ENCODE measurements around the gene NPTX2.
A peak's percentile ranks its signal among the peaks of the same experiment; 100 is the strongest.

GRCh38 chr7:98617051-98617959, at the start of gene NPTX2:
- TF ChIP-seq, protein P1, sequence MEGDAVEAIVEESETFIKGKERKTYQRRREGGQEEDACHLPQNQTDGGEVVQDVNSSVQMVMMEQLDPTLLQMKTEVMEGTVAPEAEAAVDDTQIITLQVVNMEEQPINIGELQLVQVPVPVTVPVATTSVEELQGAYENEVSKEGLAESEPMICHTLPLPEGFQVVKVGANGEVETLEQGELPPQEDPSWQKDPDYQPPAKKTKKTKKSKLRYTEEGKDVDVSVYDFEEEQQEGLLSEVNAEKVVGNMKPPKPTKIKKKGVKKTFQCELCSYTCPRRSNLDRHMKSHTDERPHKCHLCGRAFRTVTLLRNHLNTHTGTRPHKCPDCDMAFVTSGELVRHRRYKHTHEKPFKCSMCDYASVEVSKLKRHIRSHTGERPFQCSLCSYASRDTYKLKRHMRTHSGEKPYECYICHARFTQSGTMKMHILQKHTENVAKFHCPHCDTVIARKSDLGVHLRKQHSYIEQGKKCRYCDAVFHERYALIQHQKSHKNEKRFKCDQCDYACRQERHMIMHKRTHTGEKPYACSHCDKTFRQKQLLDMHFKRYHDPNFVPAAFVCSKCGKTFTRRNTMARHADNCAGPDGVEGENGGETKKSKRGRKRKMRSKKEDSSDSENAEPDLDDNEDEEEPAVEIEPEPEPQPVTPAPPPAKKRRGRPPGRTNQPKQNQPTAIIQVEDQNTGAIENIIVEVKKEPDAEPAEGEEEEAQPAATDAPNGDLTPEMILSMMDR (IDR thresholded peaks at IDR 0.05), result peak in 2 of 4 experiments; percentile 25 to 35
- TF ChIP-seq POLR2A (IDR thresholded peaks at IDR 0.05), result no peak
